SK-N-SH (cell line): ENCODE measurements around the gene UBE2E1. TPM values are rescaled to one million over a fixed set of nuclear protein-coding genes. Genes with fewer than 3 reads are reported as not detected.

Source experiments
- CTCF ChIA-PET: fragments of 300-600, 350-600 bp; formaldehyde crosslinking; extraction: SDS; loops from one replicate; lab custom pipeline; 2021; lab: Yijun Ruan, JAX
- POLR2A ChIA-PET: fragments of 350-600 bp; sonication (Branson Sonifier 250); formaldehyde crosslinking; extraction: SDS; loops from one replicate; lab custom pipeline; 2020; ENCODE audit warnings: antibody characterized with exemption, inconsistent platforms; lab: Yijun Ruan, JAX
- DNase-seq: peaks from one replicate; pipeline ENCODE4 v3.0.0; 2012
- H2AFZ ChIP-seq: fragments of 200-600 bp; sonication (generic); 2 replicates; pipeline ENCODE4 v1.8.1; 2016; ENCODE audit warnings: antibody characterized with exemption, mild to moderate bottlenecking, low read depth
- H3F3A ChIP-seq: fragments of 200-600 bp; sonication (generic); replicated peaks from 2 replicates; pipeline ENCODE3; 2016; ENCODE audit warnings: antibody characterized with exemption, mild to moderate bottlenecking; ENCODE audit not compliant: insufficient read depth
- H3K27ac ChIP-seq, 2 experiments: fragments of 200-500 bp in 1 of 2; fragments of 200-600 bp in 1 of 2; sonication (Bioruptor generic) in 1 of 2; sonication (generic), shearing (Covaris generic) in 1 of 2; 2 replicates each; pipeline versions ENCODE4 v1.5.1 to v1.6.1; 2014 to 2016; ENCODE audit warnings: low read depth in 2 of 2, inconsistent platforms in 1 of 2, low read length in 1 of 2, mild to moderate bottlenecking in 1 of 2, mixed read lengths in 1 of 2
- H3K27me3 ChIP-seq: fragments of 200-600 bp; sonication (generic), shearing (Covaris generic); 2 replicates; pipeline ENCODE4 v1.6.1; 2016; ENCODE audit warnings: mixed run types; ENCODE audit not compliant: insufficient read depth
- H3K36me3 ChIP-seq, 2 experiments: fragments of 200-500 bp in 1 of 2; fragments of 200-600 bp in 1 of 2; sonication (Bioruptor generic) in 1 of 2; sonication (generic) in 1 of 2; replicated peaks in 1 of 2; 2 replicates each; pipeline versions ENCODE3 to v1.5.1; 2014 to 2016; ENCODE audit warnings: low read length in 1 of 2, mild to moderate bottlenecking in 1 of 2; ENCODE audit not compliant: insufficient read depth in 2 of 2, control insufficient read depth in 1 of 2
- H3K4me1 ChIP-seq, 2 experiments: fragments of 200-500 bp in 1 of 2; fragments of 200-600 bp in 1 of 2; sonication (Bioruptor generic) in 1 of 2; sonication (generic), shearing (Covaris generic) in 1 of 2; 2 replicates each; pipeline versions ENCODE4 v1.5.1 to v1.6.1; 2014 to 2016; ENCODE audit warnings: low read depth in 1 of 2, low read length in 1 of 2, mixed run types in 1 of 2; ENCODE audit not compliant: insufficient read depth in 2 of 2, control insufficient read depth in 1 of 2
- H3K4me2 ChIP-seq: fragments of 200-600 bp; sonication (generic), shearing (Covaris generic); 2 replicates; pipeline ENCODE4 v1.6.1; 2017; ENCODE audit warnings: mixed run types
- H3K4me3 ChIP-seq, 2 experiments: fragments of 200-500 bp in 1 of 2; fragments of 200-600 bp in 1 of 2; sonication (Bioruptor generic) in 1 of 2; sonication (generic), shearing (Covaris generic) in 1 of 2; 2 replicates each; pipeline versions ENCODE4 v1.5.1 to v1.8.1; 2014 to 2016; ENCODE audit warnings: low read depth in 2 of 2, inconsistent platforms in 1 of 2, low read length in 1 of 2, mild to moderate bottlenecking in 1 of 2, mixed read lengths in 1 of 2, moderate library complexity in 1 of 2
- H3K79me2 ChIP-seq: fragments of 200-600 bp; sonication (generic); 2 replicates; pipeline ENCODE4 v1.8.1; 2017; ENCODE audit warnings: mild to moderate bottlenecking; ENCODE audit not compliant: insufficient read depth
- H3K9ac ChIP-seq: fragments of 200-600 bp; sonication (generic); 2 replicates; pipeline ENCODE4 v1.6.1; 2017; ENCODE audit warnings: mixed run types
- H3K9me2 ChIP-seq: fragments of 200-600 bp; sonication (generic); 2 replicates; pipeline ENCODE4 v1.6.1; 2017; ENCODE audit warnings: mixed run types
- H3K9me3 ChIP-seq: fragments of 200-600 bp; sonication (generic); 2 replicates; pipeline ENCODE4 v1.6.1; 2017; ENCODE audit warnings: mixed run types, mild to moderate bottlenecking, moderate library complexity
- H4K20me1 ChIP-seq: fragments of 200-600 bp; sonication (generic); 2 replicates; pipeline ENCODE4 v1.6.1; 2017; ENCODE audit warnings: mild to moderate bottlenecking, mixed run types; ENCODE audit not compliant: insufficient read depth
- CTCF ChIP-seq: fragments of 200-600 bp; sonication (generic); IDR thresholded peaks from 2 replicates; pipeline ENCODE4 v1.6.1; 2017; ENCODE audit warnings: antibody characterized with exemption, mild to moderate bottlenecking, moderate library complexity
- ELF1 ChIP-seq: IDR thresholded peaks from 2 replicates; pipeline ENCODE4 v1.4.0; 2012
- EP300 ChIP-seq, 2 experiments: IDR thresholded peaks; 2 replicates each; pipeline versions ENCODE4 v1.4.0 to v1.6.1; 2012; ENCODE audit warnings: borderline replicate concordance in 1 of 2, low read depth in 1 of 2, low read length in 1 of 2
- EZH2phosphoT487 ChIP-seq: fragments of 200-600 bp; sonication (generic); IDR thresholded peaks from 2 replicates; pipeline ENCODE4 v1.6.1; 2017; ENCODE audit warnings: low read depth, mixed run types, mild to moderate bottlenecking, antibody characterized with exemption, moderate library complexity, borderline replicate concordance
- GABPA ChIP-seq: IDR thresholded peaks from 2 replicates; pipeline ENCODE4 v1.4.0; 2012; ENCODE audit warnings: low read depth, mild to moderate bottlenecking
- GATA2 ChIP-seq: sonication (generic); formaldehyde crosslinking; IDR thresholded peaks from 2 replicates; pipeline ENCODE4 v1.5.0; 2020; ENCODE audit warnings: mild to moderate bottlenecking, missing genetic modification reagents
- JUND ChIP-seq: IDR thresholded peaks from 2 replicates; pipeline ENCODE4 v1.4.0; 2012
- MEF2A ChIP-seq: IDR thresholded peaks from 2 replicates; pipeline ENCODE4 v1.4.0; 2012; ENCODE audit warnings: low read depth, borderline replicate concordance
- PBX3 ChIP-seq: IDR thresholded peaks from 2 replicates; pipeline ENCODE4; 2012
- RXRA ChIP-seq: IDR thresholded peaks from 2 replicates; pipeline ENCODE4 v1.4.0; 2012; ENCODE audit warnings: low read depth, mild to moderate bottlenecking, borderline replicate concordance
- SIN3A ChIP-seq: IDR thresholded peaks from 2 replicates; pipeline ENCODE4 v1.6.1; 2012; ENCODE audit warnings: low read depth, mild to moderate bottlenecking, low read length, moderate library complexity, borderline replicate concordance
- TAF1 ChIP-seq: IDR thresholded peaks from 2 replicates; pipeline ENCODE4 v1.6.1; 2012; ENCODE audit warnings: low read depth, mild to moderate bottlenecking, low read length, moderate library complexity, borderline replicate concordance
- TEAD4 ChIP-seq: IDR thresholded peaks from 2 replicates; pipeline ENCODE4 v1.4.0; 2012; ENCODE audit warnings: mild to moderate bottlenecking, borderline replicate concordance; ENCODE audit not compliant: insufficient read depth
- WGBS: methylation state at CpG from one replicate; pipeline ENCODE4 v1.1.6; 2017; ENCODE audit warnings: low lambda C conversion rate; 5-methylcytosine and 5-hydroxymethylcytosine counted together
- polyA plus RNA-seq, 3 experiments: library from polyadenylated mRNA; depleted of rRNA; stranded (reverse); fragments of >200 nt; gene quantifications; 2 replicates each; pipeline ENCODE4 v1.2.3, GENCODE V29; 2012

UBE2E1 gene
- polyA plus RNA-seq, 1 of the 3 experiments (the other 2 are of a cell fraction), result 59.9 TPM

- DNase-seq, result no peak
- no peak for TF ChIP-seq PBX3
- H3K79me2 ChIP-seq, result no peaks in the 10 kb centered on the region
- no peaks in the 10 kb centered on the region for H3K27me3 ChIP-seq
- no peak overlapping the region for H3K27ac ChIP-seq
- no peak overlapping the region for H2AFZ ChIP-seq
- ChIA-PET CTCF (interaction anchor here (0.7 to 1.1 kb wide), 2 partner anchors 47 to 159 kb away, joined by 3 read pairs; no protein-coding TSS in a partner anchor), POLR2A (no interaction called here)
- H3F3A ChIP-seq, result no peaks in the 10 kb centered on the region
- no peaks in the 10 kb centered on the region for H3K36me3 ChIP-seq
- no peak overlapping the region for H3K4me2 ChIP-seq
- no peak overlapping the region for H3K4me3 ChIP-seq
- H3K4me1 ChIP-seq, result no peaks in the 10 kb centered on the region
- no peaks in the 10 kb centered on the region for H3K9me2 ChIP-seq
- H4K20me1 ChIP-seq, result no peaks in the 10 kb centered on the region
- no peak overlapping the region for H3K9ac ChIP-seq
- no peaks in the 10 kb centered on the region for H3K9me3 ChIP-seq
These were observed 10.7 kb upstream of the UBE2E1 start for GRCh38 chr3:23795096-23795495.

- Histone ChIP-seq H3K9me3 (no peaks in the 10 kb centered on the region), H3K4me2 (no peak overlapping the region), H3K27me3 (no peaks in the 10 kb centered on the region), H3K9me2 (no peaks in the 10 kb centered on the region), H3F3A (no peaks in the 10 kb centered on the region), H2AFZ (no peak overlapping the region), H3K79me2 (no peaks in the 10 kb centered on the region), H3K36me3 (no peaks in the 10 kb centered on the region), H3K9ac (no peak overlapping the region), H3K4me3 (no peak overlapping the region), H4K20me1 (no peaks in the 10 kb centered on the region), H3K27ac (no peak overlapping the region), H3K4me1 (no peaks in the 10 kb centered on the region)
- no peak for DNase-seq
- no peak for TF ChIP-seq SIN3A
- no peak for TF ChIP-seq TEAD4
- no peak for TF ChIP-seq MEF2A
- WGBS, result 93% methylated on average over 2 of the region's 2 CpGs
- CTCF ChIA-PET, result interaction anchor here (0.7 to 1.1 kb wide), 2 partner anchors 48 to 148 kb away, joined by 3 read pairs; no protein-coding TSS in a partner anchor
- POLR2A ChIA-PET, result no interaction called here
These were observed 9.2 kb upstream of the UBE2E1 start for GRCh38 chr3:23796518-23796917.

GRCh38 chr3:23797491-23797890, 8.3 kb upstream of the UBE2E1 start:
- no peak for DNase-seq
- no peak overlapping the region for H2AFZ ChIP-seq
- no peak overlapping the region for H3K4me3 ChIP-seq
- no peak overlapping the region for H3K9ac ChIP-seq
- H3K9me2 ChIP-seq, result no peaks in the 10 kb centered on the region
- no peaks in the 10 kb centered on the region for H3K27me3 ChIP-seq
- no peak overlapping the region for H3K27ac ChIP-seq
- H3K4me2 ChIP-seq, result no peak overlapping the region
- CTCF ChIA-PET, result no interaction called here
- H3K4me1 ChIP-seq, result no peaks in the 10 kb centered on the region
- POLR2A ChIA-PET, result no interaction called here
- WGBS, result 79% methylated on average over 4 of the region's 4 CpGs
- no peaks in the 10 kb centered on the region for H3K79me2 ChIP-seq
- H3K36me3 ChIP-seq, result no peaks in the 10 kb centered on the region
- H3F3A ChIP-seq, result no peaks in the 10 kb centered on the region
- no peaks in the 10 kb centered on the region for H3K9me3 ChIP-seq
- H4K20me1 ChIP-seq, result no peaks in the 10 kb centered on the region
- TF ChIP-seq ELF1, result no peak
- TF ChIP-seq TEAD4, result no peak
- no peak for TF ChIP-seq CTCF
- no peak for TF ChIP-seq MEF2A
- TF ChIP-seq TAF1, result no peak
- TF ChIP-seq JUND, result no peak
- no peak for TF ChIP-seq PBX3
- TF ChIP-seq EZH2phosphoT487, result no peak
- no peak for TF ChIP-seq GATA2
- no peak for TF ChIP-seq SIN3A
- TF ChIP-seq GABPA, result no peak
- TF ChIP-seq RXRA, result no peak
- TF ChIP-seq EP300 (IDR thresholded peaks at IDR 0.05; ENCODE audit: borderline replicate concordance in 1 of 2, low read depth in 1 of 2, low read length in 1 of 2), result no peak
- TF ChIP-seq, all 33 proteins: peak for 0
